Measurements from ENCODE around the gene CNN3.

DNA sequence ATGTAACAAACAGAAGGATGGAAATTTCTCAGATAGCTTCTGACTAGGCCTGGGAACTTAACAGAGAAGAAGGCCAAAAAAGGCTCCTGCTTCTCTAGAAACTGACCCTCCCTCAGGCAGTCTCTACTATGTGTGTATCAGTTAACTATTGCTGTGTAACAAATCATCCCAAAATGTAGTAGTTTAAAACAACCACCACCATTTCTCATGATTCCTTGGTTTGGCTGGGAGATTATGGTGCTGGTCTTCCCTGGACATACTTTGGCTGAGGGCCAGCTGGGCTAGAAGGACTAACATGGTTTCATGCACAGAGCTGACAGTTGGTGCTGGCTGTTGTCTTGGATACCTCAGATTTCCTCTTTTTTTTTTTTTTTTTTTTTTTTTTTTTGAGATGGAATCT is 26.2 kb upstream of the CNN3 start:
- TF ChIP-seq, protein P1, sequence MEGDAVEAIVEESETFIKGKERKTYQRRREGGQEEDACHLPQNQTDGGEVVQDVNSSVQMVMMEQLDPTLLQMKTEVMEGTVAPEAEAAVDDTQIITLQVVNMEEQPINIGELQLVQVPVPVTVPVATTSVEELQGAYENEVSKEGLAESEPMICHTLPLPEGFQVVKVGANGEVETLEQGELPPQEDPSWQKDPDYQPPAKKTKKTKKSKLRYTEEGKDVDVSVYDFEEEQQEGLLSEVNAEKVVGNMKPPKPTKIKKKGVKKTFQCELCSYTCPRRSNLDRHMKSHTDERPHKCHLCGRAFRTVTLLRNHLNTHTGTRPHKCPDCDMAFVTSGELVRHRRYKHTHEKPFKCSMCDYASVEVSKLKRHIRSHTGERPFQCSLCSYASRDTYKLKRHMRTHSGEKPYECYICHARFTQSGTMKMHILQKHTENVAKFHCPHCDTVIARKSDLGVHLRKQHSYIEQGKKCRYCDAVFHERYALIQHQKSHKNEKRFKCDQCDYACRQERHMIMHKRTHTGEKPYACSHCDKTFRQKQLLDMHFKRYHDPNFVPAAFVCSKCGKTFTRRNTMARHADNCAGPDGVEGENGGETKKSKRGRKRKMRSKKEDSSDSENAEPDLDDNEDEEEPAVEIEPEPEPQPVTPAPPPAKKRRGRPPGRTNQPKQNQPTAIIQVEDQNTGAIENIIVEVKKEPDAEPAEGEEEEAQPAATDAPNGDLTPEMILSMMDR (conservative IDR thresholded peaks at IDR 0.05; ENCODE audit: low read length) = no peak
- TF ChIP-seq EZH2phosphoT487 (IDR thresholded peaks at IDR 0.05; ENCODE audit: borderline replicate concordance) = no peak
